ENCODE results near the gene SLC35G6. TPM values are rescaled to one million over a fixed set of nuclear protein-coding genes. Genes with fewer than 3 reads are reported as not detected.
"Not testable (repeated sequence)": the region's sequence is repeated elsewhere in the genome, so short reads cannot be mapped to it uniquely, and the experiment has no call there.

Gene SLC35G6
- total RNA-seq, 1 donor from 2014 or later: not detected

- Histone ChIP-seq H3K27me3 (ENCODE audit: control insufficient read depth in 3 of 3, insufficient read depth in 3 of 3, low read length in 3 of 3) (no peaks in the 10 kb centered on the region), H3K9me3 (ENCODE audit: control insufficient read depth in 3 of 3, low read length in 3 of 3) (no peaks in the 10 kb centered on the region), H3K4me3 (ENCODE audit: low read length in 3 of 3) (no peak overlapping the region), H3K27ac (ENCODE audit: low read depth, low read length) (no peak overlapping the region), H3K9ac (ENCODE audit: low read depth in 1 of 3, low read length in 3 of 3) (no peak overlapping the region), H3K4me1 (ENCODE audit: control insufficient read depth in 3 of 3, insufficient read depth in 3 of 3, low read length in 3 of 3) (peaks cover 22 to 34% (median 30%) of the 10 kb centered on the region in 3 donors), H3K36me3 (ENCODE audit: control insufficient read depth in 3 of 3, insufficient read depth in 3 of 3, low read length in 3 of 3) (peaks cover 13 to 21% (median 16%) of the 10 kb centered on the region in 3 donors)
Observed at GRCh38 chr17:7468290-7468689, 13.0 kb upstream of the SLC35G6 start.

GRCh38 chr17:7468804-7469389 lies 12.3 kb upstream of the SLC35G6 start:
- no peak overlapping the region for H3K4me3 ChIP-seq (ENCODE audit: low read length in 3 of 3)
- H3K27ac ChIP-seq (ENCODE audit: low read depth, low read length): no peak overlapping the region
- no peaks in the 10 kb centered on the region for H3K27me3 ChIP-seq (ENCODE audit: control insufficient read depth in 3 of 3, insufficient read depth in 3 of 3, low read length in 3 of 3)
- peaks cover 26 to 38% (median 30%) of the 10 kb centered on the region in 3 donors for H3K4me1 ChIP-seq (ENCODE audit: control insufficient read depth in 3 of 3, insufficient read depth in 3 of 3, low read length in 3 of 3)
- H3K36me3 ChIP-seq (ENCODE audit: control insufficient read depth in 3 of 3, insufficient read depth in 3 of 3, low read length in 3 of 3): peaks cover 9 to 15% (median 10%) of the 10 kb centered on the region in 3 donors
- H3K9me3 ChIP-seq (ENCODE audit: control insufficient read depth in 3 of 3, low read length in 3 of 3): no peaks in the 10 kb centered on the region
- H3K9ac ChIP-seq (ENCODE audit: low read depth in 1 of 3, low read length in 3 of 3): no peak overlapping the region

- H3K9me3 ChIP-seq (ENCODE audit: control insufficient read depth in 3 of 3, low read length in 3 of 3); H3K9ac ChIP-seq (ENCODE audit: low read depth in 1 of 3, low read length in 3 of 3); H3K4me3 ChIP-seq (ENCODE audit: low read length in 3 of 3); H3K27me3 ChIP-seq (ENCODE audit: control insufficient read depth in 3 of 3, insufficient read depth in 3 of 3, low read length in 3 of 3); H3K27ac ChIP-seq (ENCODE audit: low read depth, low read length): not testable (repeated sequence)
- peaks cover 7 to 12% (median 7%) of the 10 kb centered on the region in 3 donors for H3K36me3 ChIP-seq (ENCODE audit: control insufficient read depth in 3 of 3, insufficient read depth in 3 of 3, low read length in 3 of 3)
- H3K4me1 ChIP-seq (ENCODE audit: control insufficient read depth in 3 of 3, insufficient read depth in 3 of 3, low read length in 3 of 3): peaks cover 33 to 44% (median 36%) of the 10 kb centered on the region in 3 donors
Observed at GRCh38 chr17:7469843-7470242, 11.4 kb upstream of the SLC35G6 start.

DNA sequence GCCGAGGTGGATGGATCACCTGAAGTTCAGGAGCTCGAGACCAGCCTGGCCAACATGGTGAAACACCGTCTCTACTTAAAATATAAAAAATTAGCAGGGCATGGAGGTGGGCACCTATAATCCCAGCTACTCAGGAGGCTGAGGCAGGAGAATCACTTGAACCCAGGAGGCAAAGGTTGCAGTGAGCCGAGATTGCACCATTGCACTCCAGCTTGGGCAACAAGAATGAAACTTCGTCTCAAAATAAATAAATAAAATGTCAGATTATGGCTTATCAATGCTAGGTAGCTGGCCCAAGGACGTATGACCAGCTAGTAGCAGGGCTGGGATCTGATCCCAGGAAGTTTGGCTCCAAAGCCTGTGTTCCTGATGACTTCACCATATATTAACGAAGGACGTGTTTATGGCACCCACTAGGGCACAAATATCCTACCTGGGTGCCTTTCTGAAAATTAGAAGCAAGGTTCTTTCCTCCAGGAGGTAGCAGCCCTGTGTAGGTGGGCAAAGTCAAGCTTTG lies 10.7 kb upstream of the SLC35G6 start:
- not testable (repeated sequence) for H3K27ac ChIP-seq (ENCODE audit: low read depth, low read length); H3K4me3 ChIP-seq (ENCODE audit: low read length in 3 of 3); H3K36me3 ChIP-seq (ENCODE audit: control insufficient read depth in 3 of 3, insufficient read depth in 3 of 3, low read length in 3 of 3); H3K27me3 ChIP-seq (ENCODE audit: control insufficient read depth in 3 of 3, insufficient read depth in 3 of 3, low read length in 3 of 3); H3K9me3 ChIP-seq (ENCODE audit: control insufficient read depth in 3 of 3, low read length in 3 of 3)
- H3K9ac ChIP-seq (ENCODE audit: low read depth in 1 of 3, low read length in 3 of 3): peak overlapping the region in 2 of 3 donors; percentile 1 to 5
- peaks cover 38 to 48% (median 39%) of the 10 kb centered on the region in 3 donors for H3K4me1 ChIP-seq (ENCODE audit: control insufficient read depth in 3 of 3, insufficient read depth in 3 of 3, low read length in 3 of 3)

DNA sequence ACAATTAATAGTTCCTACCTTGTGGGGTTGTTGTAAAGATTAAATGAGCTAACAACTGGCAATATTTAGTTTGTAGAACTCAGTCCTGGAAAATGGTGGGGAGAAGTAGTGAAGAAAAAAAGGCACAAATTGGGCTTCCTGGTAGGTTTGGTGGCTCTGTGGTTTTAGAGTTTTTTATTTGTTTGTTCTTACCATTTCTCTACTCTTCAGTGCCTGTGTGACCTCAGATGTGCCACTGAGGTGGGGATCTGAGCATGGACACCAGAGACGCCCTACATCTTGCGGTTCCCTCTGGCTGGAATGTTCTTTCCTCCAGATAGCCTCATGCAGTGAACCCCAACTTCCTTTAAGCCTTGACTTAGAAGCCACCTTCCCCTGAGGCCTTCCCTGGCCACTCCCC lies 9.5 kb upstream of the SLC35G6 start:
- Histone ChIP-seq H3K4me1 (ENCODE audit: control insufficient read depth in 3 of 3, insufficient read depth in 3 of 3, low read length in 3 of 3) (peaks cover 43 to 50% (median 43%) of the 10 kb centered on the region in 3 donors), H3K36me3 (ENCODE audit: control insufficient read depth in 3 of 3, insufficient read depth in 3 of 3, low read length in 3 of 3) (peaks cover 0 to 3% (median 2%) of the 10 kb centered on the region in 3 donors), H3K27ac (ENCODE audit: low read depth, low read length) (peak overlapping the region; percentile 19)

DNA sequence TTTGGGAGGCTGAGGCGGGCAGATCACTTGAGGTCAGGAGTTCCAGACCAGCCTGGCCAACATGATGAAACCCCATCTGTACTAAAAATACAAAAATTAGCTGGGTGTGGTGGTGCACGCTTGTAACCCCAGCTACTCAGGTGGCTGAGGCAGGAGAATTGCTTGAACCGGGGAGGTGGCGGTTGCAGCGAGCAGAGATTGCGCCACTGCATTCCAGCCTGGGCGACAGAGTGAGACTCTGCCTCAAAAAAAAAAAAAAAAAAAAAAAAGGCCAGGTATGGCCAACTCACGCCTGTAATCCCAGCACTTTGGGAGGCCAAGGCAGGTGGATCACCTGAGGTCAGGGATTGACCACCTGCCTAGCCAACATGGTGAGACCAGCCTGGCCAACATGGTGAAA lies 6.5 kb upstream of the SLC35G6 start:
- Histone ChIP-seq H3K9ac (ENCODE audit: low read depth in 1 of 3, low read length in 3 of 3) (peak overlapping the region in 1 of 3 donors; percentile 16), H3K4me1 (ENCODE audit: control insufficient read depth in 3 of 3, insufficient read depth in 3 of 3, low read length in 3 of 3) (peaks cover 51 to 60% (median 54%) of the 10 kb centered on the region in 3 donors), H3K27ac (ENCODE audit: low read depth, low read length) (peak overlapping the region; percentile 99)
- H3K27me3 ChIP-seq (ENCODE audit: control insufficient read depth in 3 of 3, insufficient read depth in 3 of 3, low read length in 3 of 3); H3K9me3 ChIP-seq (ENCODE audit: control insufficient read depth in 3 of 3, low read length in 3 of 3); H3K4me3 ChIP-seq (ENCODE audit: low read length in 3 of 3); H3K36me3 ChIP-seq (ENCODE audit: control insufficient read depth in 3 of 3, insufficient read depth in 3 of 3, low read length in 3 of 3): not testable (repeated sequence)

More for the DNA sequence above, 9.5 kb upstream of the SLC35G6 start:
- no peaks in the 10 kb centered on the region for H3K9me3 ChIP-seq (ENCODE audit: control insufficient read depth in 3 of 3, low read length in 3 of 3)
- no peaks in the 10 kb centered on the region for H3K27me3 ChIP-seq (ENCODE audit: control insufficient read depth in 3 of 3, insufficient read depth in 3 of 3, low read length in 3 of 3)
- no peak overlapping the region for H3K4me3 ChIP-seq (ENCODE audit: low read length in 3 of 3)
- no peak overlapping the region for H3K9ac ChIP-seq (ENCODE audit: low read depth in 1 of 3, low read length in 3 of 3)

- Histone ChIP-seq H3K27ac (ENCODE audit: low read depth, low read length) (peak overlapping the region; percentile 99), H3K36me3 (ENCODE audit: control insufficient read depth in 3 of 3, insufficient read depth in 3 of 3, low read length in 3 of 3) (no peaks in the 10 kb centered on the region), H3K9ac (ENCODE audit: low read depth in 1 of 3, low read length in 3 of 3) (peak overlapping the region; percentile 42 to 97 (median 54)), H3K9me3 (ENCODE audit: control insufficient read depth in 3 of 3, low read length in 3 of 3) (no peaks in the 10 kb centered on the region), H3K4me1 (ENCODE audit: control insufficient read depth in 3 of 3, insufficient read depth in 3 of 3, low read length in 3 of 3) (peaks cover 55 to 63% (median 56%) of the 10 kb centered on the region in 3 donors), H3K27me3 (ENCODE audit: control insufficient read depth in 3 of 3, insufficient read depth in 3 of 3, low read length in 3 of 3) (no peaks in the 10 kb centered on the region), H3K4me3 (ENCODE audit: low read length in 3 of 3) (peak overlapping the region; percentile 44 to 97 (median 65))
Observed at GRCh38 chr17:7475764-7476422, 5.4 kb upstream of the SLC35G6 start.

DNA sequence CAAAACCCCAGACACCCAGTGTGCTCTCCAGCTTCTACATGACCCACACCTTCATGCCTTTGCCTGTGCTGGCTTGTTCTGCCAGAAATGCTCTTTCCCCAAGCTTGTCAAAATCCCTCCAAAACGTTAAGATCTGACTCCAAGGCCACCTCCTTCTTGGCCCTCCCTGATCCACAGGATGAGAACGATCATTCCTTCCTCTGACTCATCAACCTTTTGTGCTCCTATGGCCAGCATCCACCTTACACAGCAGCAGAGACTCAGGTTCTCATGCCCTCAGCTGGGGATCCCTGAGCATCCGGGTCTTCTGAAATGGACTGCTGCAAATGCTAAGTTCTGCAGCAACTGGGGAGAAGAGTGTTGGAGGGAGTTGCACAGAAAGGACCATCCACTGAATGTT lies 4.8 kb upstream of the SLC35G6 start:
- Histone ChIP-seq H3K9ac (ENCODE audit: low read depth in 1 of 3, low read length in 3 of 3) (peak overlapping the region; percentile 42 to 97 (median 54)), H3K27me3 (ENCODE audit: control insufficient read depth in 3 of 3, insufficient read depth in 3 of 3, low read length in 3 of 3) (no peaks in the 10 kb centered on the region), H3K9me3 (ENCODE audit: control insufficient read depth in 3 of 3, low read length in 3 of 3) (no peaks in the 10 kb centered on the region), H3K4me3 (ENCODE audit: low read length in 3 of 3) (peak overlapping the region; percentile 44 to 97 (median 65)), H3K27ac (ENCODE audit: low read depth, low read length) (peak overlapping the region; percentile 99), H3K4me1 (ENCODE audit: control insufficient read depth in 3 of 3, insufficient read depth in 3 of 3, low read length in 3 of 3) (peaks cover 56 to 63% (median 57%) of the 10 kb centered on the region in 3 donors), H3K36me3 (ENCODE audit: control insufficient read depth in 3 of 3, insufficient read depth in 3 of 3, low read length in 3 of 3) (no peaks in the 10 kb centered on the region)

GRCh38 chr17:7476951-7477350 lies 4.3 kb upstream of the SLC35G6 start:
- Histone ChIP-seq H3K27me3 (ENCODE audit: control insufficient read depth in 3 of 3, insufficient read depth in 3 of 3, low read length in 3 of 3) (no peaks in the 10 kb centered on the region), H3K9me3 (ENCODE audit: control insufficient read depth in 3 of 3, low read length in 3 of 3) (no peaks in the 10 kb centered on the region), H3K36me3 (ENCODE audit: control insufficient read depth in 3 of 3, insufficient read depth in 3 of 3, low read length in 3 of 3) (no peaks in the 10 kb centered on the region), H3K4me3 (ENCODE audit: low read length in 3 of 3) (peak overlapping the region; percentile 85 to 97 (median 96)), H3K27ac (ENCODE audit: low read depth, low read length) (peak overlapping the region; percentile 99), H3K4me1 (ENCODE audit: control insufficient read depth in 3 of 3, insufficient read depth in 3 of 3, low read length in 3 of 3) (peaks cover 56 to 65% (median 61%) of the 10 kb centered on the region in 3 donors), H3K9ac (ENCODE audit: low read depth in 1 of 3, low read length in 3 of 3) (peak overlapping the region; percentile 54 to 97 (median 92))
